ENCODE results near the gene KRT85.
"Not testable (repeated sequence)": the region's sequence is repeated elsewhere in the genome, so short reads cannot be mapped to it uniquely, and the experiment has no call there.

KRT85 gene

GRCh38 chr12:52411815-52412214 lies 44.5 kb upstream of the KRT85 start:
- H3K9me3 ChIP-seq (ENCODE audit: insufficient read depth, low read depth, low read length) = no peaks in the 10 kb centered on the region
- no peak overlapping the region for H3K4me3 ChIP-seq (ENCODE audit: low read length, poor library complexity, severe bottlenecking)
- no peak overlapping the region for H2AFZ ChIP-seq (ENCODE audit: low read length)
- H3K36me3 ChIP-seq (ENCODE audit: insufficient read depth, low read length) = no peaks in the 10 kb centered on the region
- no peak overlapping the region for H3K4me2 ChIP-seq (ENCODE audit: low read depth, low read length, poor library complexity, severe bottlenecking)
- no peaks in the 10 kb centered on the region for H3K79me2 ChIP-seq (ENCODE audit: insufficient read depth, low read length)
- TF ChIP-seq CTCF (conservative IDR thresholded peaks at IDR 0.05; ENCODE audit: low read length) (no peak), EZH2phosphoT487 (IDR thresholded peaks at IDR 0.05; ENCODE audit: borderline replicate concordance) (no peak)
- no peaks in the 10 kb centered on the region for H3F3A ChIP-seq (ENCODE audit: low read depth)
- no peaks in the 10 kb centered on the region for H3K4me1 ChIP-seq (ENCODE audit: insufficient read depth, low read length, poor library complexity, severe bottlenecking)
- H3K27me3 ChIP-seq (ENCODE audit: insufficient read depth, low read length, poor library complexity, severe bottlenecking) = no peaks in the 10 kb centered on the region
- no peaks in the 10 kb centered on the region for H3K9me2 ChIP-seq (replicated peaks; ENCODE audit: low read depth, low read length)
- no peaks in the 10 kb centered on the region for H4K20me1 ChIP-seq (ENCODE audit: insufficient read depth, low read length, poor library complexity, severe bottlenecking)
- no peak overlapping the region for H3K9ac ChIP-seq (ENCODE audit: low read depth, low read length, poor library complexity, severe bottlenecking)

- H3K9me2 ChIP-seq (replicated peaks; ENCODE audit: low read depth, low read length); H3K36me3 ChIP-seq (ENCODE audit: insufficient read depth, low read length); H3K4me2 ChIP-seq (ENCODE audit: low read depth, low read length, poor library complexity, severe bottlenecking); H2AFZ ChIP-seq (ENCODE audit: low read length); H3K27me3 ChIP-seq (ENCODE audit: insufficient read depth, low read length, poor library complexity, severe bottlenecking); H3F3A ChIP-seq (ENCODE audit: low read depth); H3K9ac ChIP-seq (ENCODE audit: low read depth, low read length, poor library complexity, severe bottlenecking); H3K9me3 ChIP-seq (ENCODE audit: insufficient read depth, low read depth, low read length); H3K4me3 ChIP-seq (ENCODE audit: low read length, poor library complexity, severe bottlenecking); H3K4me1 ChIP-seq (ENCODE audit: insufficient read depth, low read length, poor library complexity, severe bottlenecking); H4K20me1 ChIP-seq (ENCODE audit: insufficient read depth, low read length, poor library complexity, severe bottlenecking); H3K79me2 ChIP-seq (ENCODE audit: insufficient read depth, low read length): not testable (repeated sequence)
Observed at GRCh38 chr12:52410589-52411248, 43.4 kb upstream of the KRT85 start.

- TF ChIP-seq CTCF (conservative IDR thresholded peaks at IDR 0.05; ENCODE audit: low read length) (no peak), EZH2phosphoT487 (IDR thresholded peaks at IDR 0.05; ENCODE audit: borderline replicate concordance) (no peak)
- Histone ChIP-seq H3K27me3 (ENCODE audit: insufficient read depth, low read length, poor library complexity, severe bottlenecking) (no peaks in the 10 kb centered on the region), H3K4me2 (ENCODE audit: low read depth, low read length, poor library complexity, severe bottlenecking) (no peak overlapping the region), H4K20me1 (ENCODE audit: insufficient read depth, low read length, poor library complexity, severe bottlenecking) (no peaks in the 10 kb centered on the region), H2AFZ (ENCODE audit: low read length) (no peak overlapping the region), H3K9me3 (ENCODE audit: insufficient read depth, low read depth, low read length) (no peaks in the 10 kb centered on the region), H3K9ac (ENCODE audit: low read depth, low read length, poor library complexity, severe bottlenecking) (no peak overlapping the region), H3K4me3 (ENCODE audit: low read length, poor library complexity, severe bottlenecking) (no peak overlapping the region), H3K9me2 (replicated peaks; ENCODE audit: low read depth, low read length) (no peaks in the 10 kb centered on the region), H3K79me2 (ENCODE audit: insufficient read depth, low read length) (no peaks in the 10 kb centered on the region), H3K36me3 (ENCODE audit: insufficient read depth, low read length) (no peaks in the 10 kb centered on the region), H3K4me1 (ENCODE audit: insufficient read depth, low read length, poor library complexity, severe bottlenecking) (no peaks in the 10 kb centered on the region), H3F3A (ENCODE audit: low read depth) (no peaks in the 10 kb centered on the region)
Observed at GRCh38 chr12:52407918-52408317, 40.6 kb upstream of the KRT85 start.

- H3F3A ChIP-seq (ENCODE audit: low read depth) = no peaks in the 10 kb centered on the region
Observed at GRCh38 chr12:52405922-52406385, 38.7 kb upstream of the KRT85 start, which contains the start of gene KRT82. KRT82 (minus strand) TSS chr12:52406335; CDS start chr12:52406277, 58 bp downstream.

More at GRCh38 chr12:52405922-52406385, 38.7 kb upstream of the KRT85 start, which contains the start of gene KRT82:
- no peaks in the 10 kb centered on the region for H3K36me3 ChIP-seq (ENCODE audit: insufficient read depth, low read length)
- no peaks in the 10 kb centered on the region for H3K4me1 ChIP-seq (ENCODE audit: insufficient read depth, low read length, poor library complexity, severe bottlenecking)
- H3K9me3 ChIP-seq (ENCODE audit: insufficient read depth, low read depth, low read length) = no peaks in the 10 kb centered on the region
- H3K79me2 ChIP-seq (ENCODE audit: insufficient read depth, low read length) = no peaks in the 10 kb centered on the region
- TF ChIP-seq CTCF (conservative IDR thresholded peaks at IDR 0.05; ENCODE audit: low read length) (no peak), EZH2phosphoT487 (IDR thresholded peaks at IDR 0.05; ENCODE audit: borderline replicate concordance) (no peak)
- H2AFZ ChIP-seq (ENCODE audit: low read length) = no peak within 1 kb of the TSS
- H3K4me2 ChIP-seq (ENCODE audit: low read depth, low read length, poor library complexity, severe bottlenecking) = no peak within 1 kb of the TSS
- H3K9me2 ChIP-seq (replicated peaks; ENCODE audit: low read depth, low read length) = no peaks in the 10 kb centered on the region
- H3K4me3 ChIP-seq (ENCODE audit: low read length, poor library complexity, severe bottlenecking) = no peak within 1 kb of the TSS
- no peaks in the 10 kb centered on the region for H3K27me3 ChIP-seq (ENCODE audit: insufficient read depth, low read length, poor library complexity, severe bottlenecking)
- H4K20me1 ChIP-seq (ENCODE audit: insufficient read depth, low read length, poor library complexity, severe bottlenecking) = no peaks in the 10 kb centered on the region
- H3K9ac ChIP-seq (ENCODE audit: low read depth, low read length, poor library complexity, severe bottlenecking) = no peak within 1 kb of the TSS
